SIG-M5 treated with dmso at 0.1 percent for 504 hours (cell line): ENCODE measurements around the gene HMGCR.
"Not testable (repeated sequence)": the region's sequence is repeated elsewhere in the genome, so short reads cannot be mapped to it uniquely, and the experiment has no call there.

ENCODE experiments used
- DNase-seq: peaks from one replicate; lab custom pipeline; 2025; ENCODE audit not compliant: unreplicated experiment; lab: John Stamatoyannopoulos, UW

Gene HMGCR

DNA sequence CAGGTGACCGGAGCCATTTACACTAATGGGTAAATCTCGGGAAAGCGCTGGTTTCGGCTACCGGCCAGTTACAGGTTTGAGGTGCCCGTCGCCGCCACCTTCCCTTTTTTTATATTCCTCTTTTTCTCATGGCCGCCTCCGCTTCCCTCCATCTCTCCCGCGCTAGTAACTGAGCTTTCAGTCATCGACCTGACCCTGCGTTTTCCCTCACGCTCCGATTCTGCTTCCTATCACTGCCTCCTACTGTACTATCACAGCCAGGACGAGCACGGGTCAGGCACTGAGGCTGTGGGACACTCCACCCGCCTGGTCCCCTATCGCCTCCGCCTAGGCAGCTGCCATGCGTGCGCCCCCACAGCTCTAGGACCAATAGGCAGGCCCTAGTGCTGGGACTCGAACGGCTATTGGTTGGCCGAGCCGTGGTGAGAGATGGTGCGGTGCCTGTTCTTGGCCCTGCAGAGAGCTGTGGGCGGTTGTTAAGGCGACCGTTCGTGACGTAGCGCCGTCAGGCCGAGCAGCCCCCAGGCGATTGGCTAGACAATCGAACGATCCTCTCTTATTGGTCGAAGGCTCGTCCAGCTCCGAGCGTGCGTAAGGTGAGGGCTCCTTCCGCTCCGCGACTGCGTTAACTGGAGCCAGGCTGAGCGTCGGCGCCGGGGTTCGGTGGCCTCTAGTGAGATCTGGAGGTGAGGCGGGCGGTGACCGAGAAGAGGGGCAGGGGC lies at the start of gene HMGCR:
TSS of gene HMGCR (plus strand) at position 606 of the 722 bp plus-strand sequence. CDS start 5,386 bp downstream, outside the sequence.
- DNase-seq: peak; percentile 99

DNA sequence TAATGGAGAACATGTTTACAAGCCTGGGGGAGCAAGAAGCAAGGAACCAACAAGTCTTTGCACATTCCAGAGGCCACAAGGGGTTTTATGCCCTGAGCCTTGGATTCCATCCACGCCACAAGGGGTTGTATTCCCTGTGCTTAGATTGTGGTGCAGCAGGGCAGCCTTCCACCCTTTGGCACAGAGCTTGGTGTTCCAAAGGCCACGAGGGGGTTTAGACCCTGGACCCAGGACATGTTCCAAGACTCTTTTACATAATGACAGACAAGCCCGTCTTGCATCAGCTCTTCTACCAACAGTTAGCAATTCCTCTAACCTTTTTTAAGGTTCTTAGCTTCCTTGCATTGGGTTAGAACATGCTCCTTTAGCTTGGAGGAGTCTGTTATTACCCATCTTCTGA lies 45.2 kb upstream of the HMGCR start:
- not testable (repeated sequence) for DNase-seq

DNA sequence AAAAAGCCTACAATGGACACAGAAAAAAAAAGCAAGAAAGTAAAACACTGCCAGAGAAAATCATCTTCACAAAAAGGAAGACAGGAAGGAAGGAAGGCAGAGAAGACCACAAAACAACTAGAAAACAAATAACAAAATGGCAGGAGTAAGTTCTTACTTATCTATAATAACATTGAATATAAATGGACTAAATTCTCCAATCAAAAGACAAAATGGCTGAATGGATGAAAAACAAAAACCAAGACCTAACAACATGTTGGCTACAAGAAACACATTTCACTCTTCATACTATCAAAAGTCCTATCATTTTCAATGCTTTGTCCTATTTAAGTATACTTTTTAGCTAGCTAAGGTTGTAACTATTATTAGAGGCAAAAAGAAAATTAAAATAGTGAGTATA lies 36.9 kb upstream of the HMGCR start:
- no peak for DNase-seq

DNA sequence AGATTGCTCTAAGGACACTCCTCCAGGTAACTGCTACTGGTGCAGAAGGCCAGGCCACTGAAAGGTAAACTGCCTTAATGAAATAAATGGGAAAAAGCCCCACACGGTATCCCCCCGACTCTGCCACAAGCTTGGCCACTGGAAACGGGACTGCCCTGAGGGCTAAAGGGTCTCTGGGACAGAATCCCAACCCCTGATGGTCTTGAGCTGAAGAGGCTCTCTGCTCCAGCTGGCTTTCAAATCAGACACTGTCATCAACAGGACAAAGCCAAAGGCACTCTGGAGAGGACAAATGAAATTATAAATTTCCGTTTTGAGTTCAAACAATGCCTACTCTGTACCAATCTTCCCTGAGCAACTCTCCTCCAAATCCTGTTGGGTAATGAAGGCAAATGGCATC lies 33.6 kb upstream of the HMGCR start:
- DNase-seq: no peak

DNA sequence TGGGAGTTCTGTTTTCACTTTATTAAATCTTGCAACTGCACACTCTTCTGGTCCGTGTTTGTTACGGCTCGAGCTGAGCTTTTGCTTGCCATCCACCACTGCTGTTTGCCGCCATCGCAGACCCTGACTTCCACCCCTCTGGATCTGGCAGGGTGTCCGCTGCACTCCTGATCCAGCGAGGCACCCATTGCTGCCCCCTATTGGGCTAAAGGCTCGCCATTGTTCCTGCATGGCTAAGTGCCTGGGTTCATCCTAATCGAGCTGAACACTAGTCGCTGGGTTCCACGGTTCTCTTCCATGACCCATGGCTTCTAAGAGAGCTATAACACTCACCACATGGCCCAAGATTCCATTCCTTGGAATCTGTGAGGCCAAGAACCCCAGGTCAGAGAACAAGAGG lies 32.5 kb upstream of the HMGCR start:
- not testable (repeated sequence) for DNase-seq

DNA sequence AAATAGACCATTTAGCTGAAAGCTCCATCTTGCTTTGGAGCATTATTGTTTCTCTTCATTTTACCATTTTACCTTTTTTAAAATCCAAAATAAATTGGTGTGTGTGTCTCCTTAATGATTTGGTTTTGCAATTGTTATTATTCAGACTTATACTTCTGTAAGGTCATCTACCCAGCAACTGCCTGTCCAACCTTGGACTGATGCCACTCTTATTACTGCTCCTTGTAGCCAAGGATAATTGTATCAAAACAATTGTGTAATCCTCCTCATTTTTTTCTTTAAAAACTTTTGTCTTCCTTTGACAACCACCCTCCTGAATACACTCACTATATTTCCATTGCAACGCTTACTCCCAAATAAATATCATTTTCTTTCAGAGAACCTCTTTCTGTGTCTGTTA lies 30.3 kb upstream of the HMGCR start:
- no peak for DNase-seq

DNA sequence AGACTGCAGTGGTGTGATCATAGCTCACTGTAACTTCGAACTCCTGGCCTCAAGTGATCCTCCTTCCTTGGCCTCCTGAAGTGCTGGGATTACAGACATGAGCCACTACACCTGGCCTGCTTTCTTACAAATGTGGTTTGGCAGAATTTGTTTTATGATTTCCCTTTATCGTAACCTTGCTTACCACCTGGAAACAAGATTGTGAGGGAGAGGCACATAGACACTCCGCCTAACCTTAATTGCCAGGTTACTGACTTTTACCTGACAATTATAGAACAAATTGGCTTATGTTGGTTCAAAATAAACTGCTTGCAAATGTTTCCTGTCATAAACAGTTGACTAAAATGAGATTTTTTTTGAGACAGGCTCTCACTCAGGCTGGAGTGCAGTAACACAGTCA lies 26.8 kb upstream of the HMGCR start:
- no peak for DNase-seq

DNA sequence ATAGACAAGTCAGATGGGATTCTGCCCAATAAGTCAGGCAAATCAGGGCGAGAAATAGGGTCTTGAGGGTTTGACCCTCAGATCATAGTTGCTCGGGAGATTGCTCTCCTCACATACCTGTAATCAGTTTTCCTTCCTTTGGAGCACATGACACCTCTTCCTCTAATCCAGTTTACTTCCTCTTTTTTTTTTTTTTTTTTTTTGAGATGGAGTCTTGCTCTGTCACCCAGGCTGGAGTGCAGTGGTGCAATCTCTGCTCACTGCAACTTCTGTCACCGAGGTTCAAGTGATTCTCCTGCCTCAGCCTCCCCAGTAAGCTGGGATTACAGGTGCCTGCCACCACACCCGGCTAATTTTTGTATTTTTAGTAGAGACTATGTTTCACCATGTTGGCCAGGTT lies 17.9 kb upstream of the HMGCR start:
- DNase-seq: peak; percentile 47

DNA sequence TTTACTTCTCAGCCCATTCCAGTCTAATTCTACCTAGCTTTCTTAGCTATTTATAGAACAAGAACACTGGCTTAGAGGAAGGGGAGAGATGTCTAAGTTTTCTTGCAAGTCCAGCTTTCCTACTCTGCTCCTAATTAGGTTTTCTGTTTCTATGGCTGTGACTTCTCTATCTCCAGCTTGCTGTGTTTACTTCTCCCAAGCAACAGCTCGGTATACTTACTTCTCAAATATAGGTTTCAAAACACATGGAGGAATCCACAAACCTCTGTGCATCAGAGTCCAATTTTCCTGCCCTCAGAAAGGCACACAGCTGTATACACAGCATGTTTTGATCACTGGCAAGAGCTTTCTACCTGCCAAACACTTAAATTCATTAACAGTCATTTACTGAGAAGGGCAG lies 17.4 kb upstream of the HMGCR start:
- DNase-seq: no peak

DNA sequence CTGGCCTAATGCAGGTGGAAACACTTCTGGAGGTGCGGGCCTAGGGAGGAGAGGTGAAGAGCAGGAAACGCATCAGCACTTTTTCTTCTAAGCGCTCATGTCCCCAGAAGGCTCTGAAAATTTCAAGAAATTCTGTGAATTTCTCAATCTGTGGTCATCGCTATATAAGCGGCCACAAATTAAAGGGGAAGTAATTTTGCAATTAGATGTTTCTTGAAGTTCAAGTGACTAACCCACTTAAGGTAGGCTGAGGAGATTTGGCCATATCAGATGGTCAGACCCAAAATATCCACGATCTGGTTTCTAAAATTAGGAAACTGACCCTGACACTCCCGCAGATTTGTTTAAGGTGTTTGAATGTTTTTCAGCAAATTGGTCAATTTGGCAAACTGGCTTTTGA lies 16.6 kb upstream of the HMGCR start:
- DNase-seq: peak; percentile 92

DNA sequence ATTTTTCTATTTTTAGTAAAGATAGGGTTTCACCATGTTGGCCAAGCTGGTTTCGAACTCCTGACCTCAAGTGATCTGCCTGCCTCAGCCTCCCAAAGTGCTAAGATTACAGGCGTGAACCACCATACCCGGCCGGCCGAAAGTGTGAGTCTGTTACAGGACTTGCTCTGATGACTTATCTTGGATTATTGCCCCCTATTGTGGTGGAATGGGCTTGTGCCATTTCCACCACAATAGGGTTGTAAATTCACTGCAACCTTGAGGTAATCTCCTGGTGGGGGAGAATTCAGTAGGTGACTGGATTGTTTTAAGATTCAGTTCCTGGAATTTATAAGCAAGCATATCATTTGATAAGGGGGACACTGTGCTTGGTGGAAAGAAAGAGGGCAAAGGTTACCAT lies 15.0 kb upstream of the HMGCR start:
- no peak for DNase-seq

DNA sequence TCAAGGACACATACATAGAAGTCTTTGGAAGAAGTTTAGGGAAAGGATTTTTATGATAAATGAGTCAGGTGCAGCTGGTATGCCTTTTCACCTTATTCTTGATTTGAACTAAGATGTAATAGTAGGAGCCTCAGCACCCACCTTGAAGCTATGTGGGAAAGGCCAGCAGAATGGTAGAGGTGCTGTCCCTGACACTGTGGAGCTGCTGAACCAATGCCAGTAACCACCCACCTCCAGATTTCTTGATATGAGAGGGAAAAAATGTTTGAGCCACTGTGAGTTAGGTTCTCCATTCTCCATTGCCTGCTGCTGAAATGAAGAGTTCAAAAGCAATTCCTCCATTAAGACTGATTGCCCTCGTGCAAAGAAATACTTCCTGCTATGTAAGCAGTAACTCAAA lies 12.2 kb upstream of the HMGCR start:
- DNase-seq: no peak

DNA sequence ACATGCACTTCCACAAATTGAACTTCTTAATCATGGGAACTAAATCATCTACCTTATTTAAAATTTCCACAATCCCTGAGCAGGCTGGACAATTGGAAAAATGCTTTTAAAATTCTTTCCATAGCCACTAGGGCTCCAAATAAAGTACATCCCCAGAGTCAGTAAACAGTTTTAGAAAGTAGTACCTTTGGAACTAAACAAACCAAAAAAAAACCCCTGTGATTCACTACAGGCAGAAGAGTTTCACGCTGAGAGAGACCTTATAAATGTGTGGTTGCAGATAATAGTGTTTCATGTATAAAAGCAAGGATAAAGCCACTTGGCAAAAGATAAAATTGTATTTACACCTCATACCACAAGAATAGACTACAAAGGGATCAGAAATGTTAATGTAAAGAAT lies 11.8 kb upstream of the HMGCR start:
- DNase-seq: no peak

DNA sequence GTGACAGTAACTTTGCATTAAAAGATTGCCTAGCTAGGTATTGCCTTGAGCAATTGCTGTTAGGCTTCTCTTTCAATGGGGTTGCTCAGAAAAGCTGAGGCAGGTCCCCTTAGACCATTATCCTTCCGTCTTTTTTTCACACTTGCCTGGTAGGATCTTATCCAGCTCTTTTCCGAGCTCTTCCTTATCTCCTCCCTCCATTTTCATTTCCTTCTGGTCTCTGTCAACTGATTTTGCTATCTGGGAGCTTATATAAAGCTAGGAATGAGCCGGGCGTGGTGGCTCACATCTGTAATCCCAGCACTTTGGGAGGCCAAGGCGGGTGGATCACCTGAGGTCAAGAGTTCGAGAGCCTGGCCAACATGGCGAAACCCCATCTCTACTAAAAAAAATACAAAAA lies 6.6 kb upstream of the HMGCR start:
- no peak for DNase-seq

DNA sequence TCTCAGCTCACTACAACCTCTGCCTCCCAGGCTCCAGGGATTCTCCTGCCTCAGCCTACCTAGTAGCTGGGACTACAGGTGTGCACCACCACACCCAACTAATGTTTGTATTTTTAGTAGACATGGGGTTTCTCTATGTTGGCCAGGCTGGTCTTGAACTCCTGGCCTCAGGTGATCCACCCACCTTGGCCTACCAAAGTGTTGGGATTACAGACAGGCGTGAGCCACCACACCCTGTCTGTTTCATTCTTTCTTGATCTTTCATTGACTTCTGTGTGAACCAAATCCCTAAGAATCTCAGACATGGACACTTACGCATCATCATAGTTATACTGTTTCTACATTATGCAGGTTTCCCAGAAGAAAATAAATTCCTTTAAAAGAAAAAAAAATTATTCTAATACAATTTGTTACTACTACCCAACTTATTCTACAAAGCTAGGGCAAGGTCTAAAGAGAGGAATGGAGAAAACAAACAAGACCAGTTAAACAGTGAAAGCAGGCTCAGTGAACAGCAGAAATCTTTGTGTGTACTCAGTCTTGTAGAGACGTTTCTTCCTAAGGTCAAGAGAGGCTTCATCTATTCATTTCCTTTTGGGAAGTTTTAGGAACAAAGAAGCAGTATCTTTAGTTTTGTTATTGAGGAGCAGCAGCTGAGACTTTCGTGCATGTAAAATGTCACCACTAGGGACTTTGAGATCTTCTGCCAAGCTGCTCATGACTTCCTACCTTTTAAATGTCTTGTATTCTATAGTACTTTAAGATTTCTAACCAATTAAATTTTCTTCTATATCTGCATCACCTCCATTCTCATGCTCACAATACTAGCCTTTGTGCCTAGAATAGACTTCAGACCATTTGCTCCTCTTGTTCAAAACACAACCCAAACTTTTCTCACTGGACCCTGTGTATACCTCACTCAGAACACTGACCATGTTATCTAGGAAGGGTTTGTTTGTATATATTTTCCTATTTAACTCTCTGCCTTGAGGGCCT lies 5.6 kb upstream of the HMGCR start:
- DNase-seq: no peak

DNA sequence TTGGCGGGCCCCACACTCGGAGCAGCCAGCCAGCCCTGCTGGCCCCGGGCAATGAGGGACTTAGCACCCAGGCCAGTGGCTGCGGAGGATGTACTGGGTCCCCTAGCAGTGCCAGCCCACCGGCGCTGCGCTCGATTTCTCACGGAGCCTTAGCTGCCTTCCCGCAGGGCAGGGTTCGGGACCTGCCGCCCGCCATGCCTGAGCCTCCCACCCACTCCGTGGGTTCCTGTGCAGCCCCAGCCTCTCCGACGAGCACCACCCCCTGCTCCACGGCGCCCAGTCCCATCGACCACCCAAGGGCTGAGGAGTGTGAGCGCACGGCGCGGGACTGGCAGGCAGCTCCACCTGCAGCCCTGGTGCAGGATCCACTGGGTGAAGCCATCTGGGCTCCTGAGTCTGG lies 3.3 kb upstream of the HMGCR start:
- DNase-seq: not testable (repeated sequence)

DNA sequence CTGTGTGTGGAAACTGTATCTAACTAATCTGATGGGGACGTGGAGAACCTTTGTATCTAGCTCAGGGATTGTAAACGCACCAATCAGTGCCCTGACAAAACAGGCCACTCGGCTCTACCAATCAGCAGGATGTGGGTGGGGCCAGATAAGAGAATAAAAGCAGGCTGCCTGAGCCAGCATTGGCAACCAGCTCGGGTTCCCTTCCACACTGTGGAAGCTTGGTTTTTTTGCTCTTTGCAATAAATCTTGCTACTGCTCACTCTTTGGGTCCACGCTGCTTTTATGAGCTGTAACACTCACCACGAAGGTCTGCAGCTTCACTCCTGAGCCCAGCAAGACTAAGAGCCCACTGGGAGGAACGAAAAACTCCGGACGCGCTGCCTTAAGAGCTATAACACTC lies 2.6 kb upstream of the HMGCR start:
- DNase-seq: not testable (repeated sequence)

DNA sequence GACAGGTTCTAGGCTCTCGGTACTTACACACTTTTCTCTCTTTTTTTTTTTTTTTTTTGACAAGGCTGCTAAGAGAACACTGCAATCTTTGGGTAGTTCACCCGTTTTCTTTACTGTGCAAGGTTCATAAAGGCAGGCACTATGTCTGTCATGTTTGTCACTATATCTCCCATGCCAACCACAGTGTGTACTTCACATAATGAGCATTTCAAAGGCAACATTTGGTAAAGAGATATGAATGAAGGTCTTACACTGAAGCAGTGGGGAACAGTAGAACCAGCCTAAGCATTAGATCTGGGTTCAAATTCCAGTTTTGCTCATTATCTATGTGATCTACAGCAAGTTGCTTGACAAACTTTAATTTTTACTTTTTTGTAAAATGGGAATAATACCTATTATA lies 1.5 kb upstream of the HMGCR start:
- no peak for DNase-seq

DNA sequence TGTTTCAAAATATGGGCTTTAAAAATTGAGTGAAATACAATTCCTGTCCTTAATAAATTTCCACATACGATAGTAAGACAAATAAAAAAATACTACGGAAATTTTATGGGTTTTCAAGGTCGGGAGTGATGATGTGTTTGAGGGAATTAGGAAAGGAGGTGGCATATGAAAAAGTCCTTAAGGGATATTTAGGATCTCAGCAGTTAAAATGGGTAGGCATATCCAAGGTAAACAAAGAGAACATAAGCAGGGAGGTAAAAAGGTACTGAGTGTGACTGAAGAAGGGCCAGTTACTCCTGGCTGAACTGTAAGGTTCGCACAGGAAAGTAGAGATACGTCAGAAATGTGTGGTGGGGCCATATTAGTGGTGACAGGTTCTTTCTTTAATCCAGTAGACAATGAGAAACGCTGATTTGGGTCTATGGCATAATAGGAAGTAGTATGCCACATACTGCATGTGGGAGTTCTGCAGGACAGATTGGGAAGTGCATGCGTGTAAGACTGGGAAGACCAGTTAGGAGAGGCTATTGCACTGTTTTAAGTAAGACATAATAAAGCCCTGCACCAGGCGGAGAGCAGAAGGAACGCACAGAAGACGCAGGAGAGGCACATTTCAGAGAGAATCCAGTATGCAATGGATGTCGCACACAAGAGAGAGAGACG lies 937 bp upstream of the HMGCR start:
- peak; percentile 69 for DNase-seq

DNA sequence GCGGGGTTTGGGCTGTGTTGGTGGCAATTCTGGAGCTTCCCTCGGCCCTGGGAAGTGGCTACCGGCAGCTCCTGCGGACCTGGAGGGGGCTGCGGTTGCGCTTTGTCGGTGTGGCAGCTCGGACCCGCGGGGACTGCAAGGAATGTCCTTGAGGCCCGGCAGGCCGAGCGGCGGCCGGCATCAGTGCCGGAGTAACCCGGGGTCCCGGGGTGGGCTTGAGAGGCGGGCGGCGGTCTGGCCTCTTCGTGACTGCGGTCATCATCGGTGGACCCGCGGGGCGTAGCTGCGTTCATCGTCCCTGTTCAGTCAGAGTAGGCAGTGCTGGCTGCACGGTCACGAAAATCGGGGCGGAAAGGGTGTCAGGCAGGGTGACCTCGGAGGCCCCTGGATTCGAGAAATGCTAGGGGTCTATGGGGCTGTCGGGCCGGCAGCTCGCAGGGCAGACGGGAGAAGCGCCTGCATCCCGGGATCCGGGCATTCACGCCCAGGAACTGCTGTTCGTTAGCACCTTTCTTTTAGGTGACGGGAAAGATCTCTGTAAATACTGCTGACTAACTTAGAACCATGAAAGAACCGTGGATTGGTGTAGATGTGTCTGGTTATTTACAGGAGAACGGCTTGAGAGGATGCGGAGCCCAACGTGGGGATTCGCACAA lies 474 bp downstream of the HMGCR start:
- peak; percentile 19 for DNase-seq

DNA sequence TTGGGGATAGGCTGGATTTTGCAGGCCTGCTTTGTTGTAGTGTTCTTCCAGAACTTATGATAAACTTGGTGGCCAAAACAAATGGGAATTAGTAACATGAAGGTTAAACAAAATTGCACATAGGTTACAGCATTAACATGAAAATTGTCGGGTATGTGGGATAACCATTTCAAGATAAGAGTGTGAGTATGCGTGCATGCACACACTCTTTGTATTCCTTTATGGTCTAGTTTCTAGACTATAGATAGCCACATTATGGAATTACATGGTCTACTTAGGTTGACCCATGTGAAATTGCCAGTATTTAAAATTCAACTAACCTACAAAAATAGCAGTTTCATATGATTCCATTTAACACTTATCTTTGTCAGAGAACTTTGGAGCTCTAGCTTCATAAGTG lies 1.4 kb downstream of the HMGCR start:
- no peak for DNase-seq
